HL-60 (cell line): ENCODE results near the gene ANGPTL1.

Source experiments
- GABPA ChIP-seq: IDR thresholded peaks from 2 replicates; pipeline ENCODE4 v1.6.1; 2012; ENCODE audit warnings: low read depth
- SPI1 ChIP-seq: IDR thresholded peaks from 2 replicates; pipeline ENCODE4 v1.6.1; 2012; ENCODE audit warnings: low read depth, mild to moderate bottlenecking, borderline replicate concordance
- TF ChIP-seq, protein P1 (sequence below): IDR thresholded peaks from one replicate; pipeline ENCODE4 v1.5.1; 2011; ENCODE audit warnings: low read length, control low read depth, inconsistent platforms; ENCODE audit not compliant: insufficient read depth

DNA sequence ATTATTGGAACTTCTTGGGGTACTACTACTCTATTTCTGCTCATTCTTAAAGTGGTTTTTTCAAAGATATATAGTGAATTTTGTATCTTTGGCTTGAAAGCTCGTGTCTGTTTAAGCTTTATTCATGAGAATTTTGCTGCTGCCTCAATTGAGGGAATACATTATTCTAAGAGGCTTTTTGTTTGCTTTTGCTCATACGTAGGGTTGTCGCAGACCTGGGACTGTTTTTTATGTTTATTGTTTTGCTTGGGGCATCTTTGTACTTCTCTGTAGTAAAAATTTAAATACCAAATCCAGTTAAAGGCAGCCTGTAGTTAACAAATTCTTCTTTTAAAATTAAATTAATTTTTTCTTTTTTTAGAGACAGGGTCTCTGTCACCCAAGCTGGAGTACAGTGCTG, 62.3 kb downstream of the ANGPTL1 start:
- TF ChIP-seq, protein P1, sequence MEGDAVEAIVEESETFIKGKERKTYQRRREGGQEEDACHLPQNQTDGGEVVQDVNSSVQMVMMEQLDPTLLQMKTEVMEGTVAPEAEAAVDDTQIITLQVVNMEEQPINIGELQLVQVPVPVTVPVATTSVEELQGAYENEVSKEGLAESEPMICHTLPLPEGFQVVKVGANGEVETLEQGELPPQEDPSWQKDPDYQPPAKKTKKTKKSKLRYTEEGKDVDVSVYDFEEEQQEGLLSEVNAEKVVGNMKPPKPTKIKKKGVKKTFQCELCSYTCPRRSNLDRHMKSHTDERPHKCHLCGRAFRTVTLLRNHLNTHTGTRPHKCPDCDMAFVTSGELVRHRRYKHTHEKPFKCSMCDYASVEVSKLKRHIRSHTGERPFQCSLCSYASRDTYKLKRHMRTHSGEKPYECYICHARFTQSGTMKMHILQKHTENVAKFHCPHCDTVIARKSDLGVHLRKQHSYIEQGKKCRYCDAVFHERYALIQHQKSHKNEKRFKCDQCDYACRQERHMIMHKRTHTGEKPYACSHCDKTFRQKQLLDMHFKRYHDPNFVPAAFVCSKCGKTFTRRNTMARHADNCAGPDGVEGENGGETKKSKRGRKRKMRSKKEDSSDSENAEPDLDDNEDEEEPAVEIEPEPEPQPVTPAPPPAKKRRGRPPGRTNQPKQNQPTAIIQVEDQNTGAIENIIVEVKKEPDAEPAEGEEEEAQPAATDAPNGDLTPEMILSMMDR, result no peak
- no peak for TF ChIP-seq GABPA
- TF ChIP-seq SPI1, result no peak
